Mesothelial cell of epicardium (in vitro differentiated cells): ENCODE data around the gene BLTP1. TPM values are rescaled to one million over a fixed set of nuclear protein-coding genes. Genes with fewer than 3 reads are reported as not detected.

Experiments used
- DNase-seq, 2 experiments: peaks; one replicate each; pipeline ENCODE4 v3.0.0; 2021; ENCODE audit warnings: low spot score in 2 of 2; ENCODE audit not compliant: unreplicated experiment in 2 of 2
- H3K27ac Mint-ChIP-seq: 2 replicates; pipeline ENCODE4 v1.8.0; 2021; ENCODE audit warnings: mixed read lengths
- H3K27me3 Mint-ChIP-seq: 2 replicates; pipeline ENCODE4 v1.8.0; 2021; ENCODE audit warnings: low read depth, mixed read lengths
- H3K36me3 Mint-ChIP-seq: 2 replicates; pipeline ENCODE4 v1.8.0; 2021; ENCODE audit warnings: mixed read lengths
- H3K4me1 Mint-ChIP-seq: 2 replicates; pipeline ENCODE4 v1.8.0; 2021; ENCODE audit warnings: mixed read lengths
- H3K4me3 Mint-ChIP-seq: 2 replicates; pipeline ENCODE4 v1.8.0; 2021; ENCODE audit warnings: mild to moderate bottlenecking, moderate library complexity, mixed read lengths
- H3K9me3 Mint-ChIP-seq: 2 replicates; pipeline ENCODE4 v1.8.0; 2021; ENCODE audit warnings: mixed read lengths
- CTCF ChIP-seq: fragments of 200-600 bp; sonication (generic); IDR thresholded peaks from one replicate; pipeline ENCODE4 v1.5.0; 2021; ENCODE audit warnings: antibody characterized with exemption; ENCODE audit not compliant: unreplicated experiment
- total RNA-seq: library from RNA; stranded (reverse); gene quantifications from 3 replicates; pipeline ENCODE4 v1.2.1, GENCODE V29; 2021

Gene BLTP1
- total RNA-seq, 1 donor from 2014 or later = 75.7 TPM

DNA sequence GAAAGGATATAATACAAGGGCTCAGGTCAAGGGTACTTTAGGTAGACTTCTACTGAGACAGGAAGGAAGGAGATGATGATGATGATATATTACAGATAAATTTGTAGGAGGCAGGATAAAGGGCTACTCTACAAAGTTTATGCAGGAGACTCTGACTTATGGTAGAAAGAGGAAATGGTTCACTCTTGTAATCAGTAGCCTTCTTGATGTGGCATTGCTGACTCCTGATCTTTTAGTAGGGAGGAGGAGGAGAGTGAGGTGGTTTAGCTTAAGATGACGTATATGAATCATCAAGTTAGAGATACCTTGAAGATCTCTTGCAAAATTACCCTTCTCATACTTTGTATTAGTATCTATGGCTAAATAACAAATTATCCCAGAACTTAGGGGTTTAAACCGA, 4.7 kb downstream of the BLTP1 start:
- Mint-ChIP-seq H3K27me3 (no peaks in the 10 kb centered on the region), H3K4me1 (peaks cover 11% of the 10 kb centered on the region), H3K27ac (no peak overlapping the region), H3K36me3 (peaks cover 28% of the 10 kb centered on the region), H3K4me3 (no peak overlapping the region), H3K9me3 (peaks cover 14% of the 10 kb centered on the region)
- no peak for DNase-seq
- no peak for TF ChIP-seq CTCF

DNA sequence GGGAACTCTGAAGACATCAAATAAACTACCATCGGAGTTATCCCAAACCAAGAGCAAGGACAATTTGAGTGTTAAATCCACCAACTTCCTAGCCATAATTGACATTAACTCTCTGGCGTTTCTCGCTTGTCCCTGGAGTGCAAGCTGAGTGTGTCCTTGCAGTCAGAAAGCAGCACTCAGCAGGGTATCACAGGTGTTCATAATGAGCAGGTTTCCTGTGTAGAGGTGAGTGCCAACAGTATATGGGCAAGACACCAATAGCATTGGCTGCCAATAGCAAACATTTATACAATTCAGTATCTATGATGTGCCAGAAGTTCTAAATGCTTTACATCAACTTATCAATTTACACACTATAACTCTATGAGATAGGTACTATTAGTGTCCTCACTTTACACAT, 11.2 kb downstream of the BLTP1 start:
- no peak for DNase-seq
- Mint-ChIP-seq H3K27me3 (no peaks in the 10 kb centered on the region), H3K27ac (no peak overlapping the region), H3K4me1 (no peaks in the 10 kb centered on the region), H3K9me3 (peaks cover 3% of the 10 kb centered on the region), H3K4me3 (no peak overlapping the region), H3K36me3 (peaks cover 7% of the 10 kb centered on the region)
- no peak for TF ChIP-seq CTCF

- no peak overlapping the region for H3K27ac Mint-ChIP-seq
- no peak for DNase-seq
Measured at GRCh38 chr4:122163767-122164166, 11.6 kb downstream of the BLTP1 start.

GRCh38 chr4:122167369-122167768, 15.2 kb downstream of the BLTP1 start:
- no peak for TF ChIP-seq CTCF
- Mint-ChIP-seq H3K4me3 (no peak overlapping the region), H3K4me1 (no peaks in the 10 kb centered on the region), H3K9me3 (peaks cover 3% of the 10 kb centered on the region), H3K36me3 (peaks cover 3% of the 10 kb centered on the region), H3K27ac (no peak overlapping the region), H3K27me3 (no peaks in the 10 kb centered on the region)
- no peak for DNase-seq

More at GRCh38 chr4:122163767-122164166, 11.6 kb downstream of the BLTP1 start:
- Mint-ChIP-seq H3K4me3 (no peak overlapping the region), H3K4me1 (no peaks in the 10 kb centered on the region), H3K27me3 (no peaks in the 10 kb centered on the region), H3K9me3 (peaks cover 3% of the 10 kb centered on the region), H3K36me3 (peaks cover 7% of the 10 kb centered on the region)
- no peak for TF ChIP-seq CTCF

GRCh38 chr4:122170775-122171174, 18.6 kb downstream of the BLTP1 start:
- H3K27ac Mint-ChIP-seq = no peak overlapping the region

More at GRCh38 chr4:122170775-122171174, 18.6 kb downstream of the BLTP1 start:
- TF ChIP-seq CTCF = no peak
- Mint-ChIP-seq H3K27me3 (no peaks in the 10 kb centered on the region), H3K4me1 (no peaks in the 10 kb centered on the region), H3K4me3 (no peak overlapping the region), H3K9me3 (peaks cover 3% of the 10 kb centered on the region), H3K36me3 (peaks cover 5% of the 10 kb centered on the region)
- DNase-seq = no peak
